HL-60 (cell line): ENCODE results near the gene KRT86.

Experiments used
- DNase-seq, 2 experiments: peaks; one replicate each; pipeline ENCODE4 v3.0.0-alpha.2; 2010 to 2020; ENCODE audit warnings: low read depth in 1 of 2, low spot score in 1 of 2
- H3K27ac ChIP-seq: fragments of 250-450 bp; sonication (Bioruptor Pico); replicated peaks from 2 replicates; pipeline ENCODE4 v1.5.1; 2020; ENCODE audit warnings: mild to moderate bottlenecking, moderate library complexity
- H3K27me3 ChIP-seq: fragments of 250-450 bp; sonication (Bioruptor Pico); 2 replicates; pipeline ENCODE4 v1.5.1; 2021; ENCODE audit warnings: mild to moderate bottlenecking, moderate library complexity; ENCODE audit not compliant: insufficient read depth, poor library complexity, severe bottlenecking
- H3K4me3 ChIP-seq: replicated peaks from 2 replicates; pipeline ENCODE4 v1.5.1; 2011; ENCODE audit warnings: mild to moderate bottlenecking, control low read depth, low read length; ENCODE audit not compliant: insufficient read depth
- GABPA ChIP-seq: IDR thresholded peaks from 2 replicates; pipeline ENCODE4 v1.6.1; 2012; ENCODE audit warnings: low read depth
- POLR2AphosphoS5 ChIP-seq: IDR thresholded peaks from 2 replicates; pipeline ENCODE4 v1.6.1; 2012; ENCODE audit warnings: low read depth
- SPI1 ChIP-seq: IDR thresholded peaks from 2 replicates; pipeline ENCODE4 v1.6.1; 2012; ENCODE audit warnings: low read depth, mild to moderate bottlenecking, borderline replicate concordance
- TF ChIP-seq, protein P1 (sequence below): IDR thresholded peaks from 2 replicates; pipeline ENCODE4 v1.6.1; 2012; ENCODE audit warnings: low read depth; ENCODE audit not compliant: insufficient replicate concordance
- TF ChIP-seq, protein P2 (sequence below): IDR thresholded peaks from one replicate; pipeline ENCODE4 v1.5.1; 2011; ENCODE audit warnings: low read length, control low read depth, inconsistent platforms; ENCODE audit not compliant: insufficient read depth

Gene KRT86

DNA sequence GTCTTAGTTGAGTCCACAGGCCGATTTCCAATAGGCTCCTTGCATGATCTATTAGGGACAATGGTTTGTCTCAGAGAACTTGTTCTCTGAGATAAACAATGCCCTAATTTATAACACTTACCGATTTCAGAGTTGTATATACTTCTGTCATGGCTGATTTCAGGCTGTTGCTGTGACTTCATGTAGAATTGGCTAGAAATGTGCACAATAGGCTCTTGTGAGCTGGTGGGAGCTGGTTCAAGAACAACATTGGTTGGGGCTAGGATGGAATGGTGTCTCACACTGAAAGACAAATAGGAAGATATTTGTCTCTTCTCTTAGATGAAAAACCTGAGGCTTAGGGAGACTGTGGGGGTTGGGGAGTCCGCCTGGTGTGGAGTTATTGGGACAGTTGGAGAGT lies 6.7 kb upstream of the KRT86 start:
- no peak for TF ChIP-seq SPI1
- TF ChIP-seq POLR2AphosphoS5: no peak
- no peak for TF ChIP-seq GABPA
- TF ChIP-seq, protein P1, sequence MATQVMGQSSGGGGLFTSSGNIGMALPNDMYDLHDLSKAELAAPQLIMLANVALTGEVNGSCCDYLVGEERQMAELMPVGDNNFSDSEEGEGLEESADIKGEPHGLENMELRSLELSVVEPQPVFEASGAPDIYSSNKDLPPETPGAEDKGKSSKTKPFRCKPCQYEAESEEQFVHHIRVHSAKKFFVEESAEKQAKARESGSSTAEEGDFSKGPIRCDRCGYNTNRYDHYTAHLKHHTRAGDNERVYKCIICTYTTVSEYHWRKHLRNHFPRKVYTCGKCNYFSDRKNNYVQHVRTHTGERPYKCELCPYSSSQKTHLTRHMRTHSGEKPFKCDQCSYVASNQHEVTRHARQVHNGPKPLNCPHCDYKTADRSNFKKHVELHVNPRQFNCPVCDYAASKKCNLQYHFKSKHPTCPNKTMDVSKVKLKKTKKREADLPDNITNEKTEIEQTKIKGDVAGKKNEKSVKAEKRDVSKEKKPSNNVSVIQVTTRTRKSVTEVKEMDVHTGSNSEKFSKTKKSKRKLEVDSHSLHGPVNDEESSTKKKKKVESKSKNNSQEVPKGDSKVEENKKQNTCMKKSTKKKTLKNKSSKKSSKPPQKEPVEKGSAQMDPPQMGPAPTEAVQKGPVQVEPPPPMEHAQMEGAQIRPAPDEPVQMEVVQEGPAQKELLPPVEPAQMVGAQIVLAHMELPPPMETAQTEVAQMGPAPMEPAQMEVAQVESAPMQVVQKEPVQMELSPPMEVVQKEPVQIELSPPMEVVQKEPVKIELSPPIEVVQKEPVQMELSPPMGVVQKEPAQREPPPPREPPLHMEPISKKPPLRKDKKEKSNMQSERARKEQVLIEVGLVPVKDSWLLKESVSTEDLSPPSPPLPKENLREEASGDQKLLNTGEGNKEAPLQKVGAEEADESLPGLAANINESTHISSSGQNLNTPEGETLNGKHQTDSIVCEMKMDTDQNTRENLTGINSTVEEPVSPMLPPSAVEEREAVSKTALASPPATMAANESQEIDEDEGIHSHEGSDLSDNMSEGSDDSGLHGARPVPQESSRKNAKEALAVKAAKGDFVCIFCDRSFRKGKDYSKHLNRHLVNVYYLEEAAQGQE: no peak
- TF ChIP-seq, protein P2, sequence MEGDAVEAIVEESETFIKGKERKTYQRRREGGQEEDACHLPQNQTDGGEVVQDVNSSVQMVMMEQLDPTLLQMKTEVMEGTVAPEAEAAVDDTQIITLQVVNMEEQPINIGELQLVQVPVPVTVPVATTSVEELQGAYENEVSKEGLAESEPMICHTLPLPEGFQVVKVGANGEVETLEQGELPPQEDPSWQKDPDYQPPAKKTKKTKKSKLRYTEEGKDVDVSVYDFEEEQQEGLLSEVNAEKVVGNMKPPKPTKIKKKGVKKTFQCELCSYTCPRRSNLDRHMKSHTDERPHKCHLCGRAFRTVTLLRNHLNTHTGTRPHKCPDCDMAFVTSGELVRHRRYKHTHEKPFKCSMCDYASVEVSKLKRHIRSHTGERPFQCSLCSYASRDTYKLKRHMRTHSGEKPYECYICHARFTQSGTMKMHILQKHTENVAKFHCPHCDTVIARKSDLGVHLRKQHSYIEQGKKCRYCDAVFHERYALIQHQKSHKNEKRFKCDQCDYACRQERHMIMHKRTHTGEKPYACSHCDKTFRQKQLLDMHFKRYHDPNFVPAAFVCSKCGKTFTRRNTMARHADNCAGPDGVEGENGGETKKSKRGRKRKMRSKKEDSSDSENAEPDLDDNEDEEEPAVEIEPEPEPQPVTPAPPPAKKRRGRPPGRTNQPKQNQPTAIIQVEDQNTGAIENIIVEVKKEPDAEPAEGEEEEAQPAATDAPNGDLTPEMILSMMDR: no peak
- no peak overlapping the region for H3K4me3 ChIP-seq
- no peak for DNase-seq

DNA sequence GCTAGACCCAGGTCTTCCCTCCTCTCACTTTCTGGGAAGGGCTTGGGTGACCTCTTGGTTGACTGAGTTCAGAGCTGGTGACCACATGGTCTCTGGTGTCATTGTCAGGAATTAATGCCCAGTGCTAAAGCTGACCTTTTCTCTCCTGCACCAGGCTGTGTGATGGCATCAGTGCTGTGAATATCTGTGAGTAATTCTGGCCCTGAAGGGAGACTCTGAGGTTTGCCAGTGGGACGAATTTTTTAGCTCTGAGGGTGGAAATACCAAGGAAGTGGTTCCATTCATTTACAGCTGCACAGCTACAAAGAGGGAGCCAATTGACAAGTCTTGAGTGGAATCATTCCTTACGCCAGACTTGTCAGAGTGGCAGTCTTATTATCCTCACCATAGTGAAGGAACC lies 6.2 kb upstream of the KRT86 start:
- TF ChIP-seq, protein P2: no peak
- TF ChIP-seq SPI1 (no peak), POLR2AphosphoS5 (no peak), GABPA (no peak)
- TF ChIP-seq, protein P1: no peak
- DNase-seq: no peak
- no peak overlapping the region for H3K4me3 ChIP-seq
- no peak overlapping the region for H3K27ac ChIP-seq
- H3K27me3 ChIP-seq: peaks cover 2% of the 10 kb centered on the region

More for the DNA sequence above, 6.7 kb upstream of the KRT86 start:
- Histone ChIP-seq H3K27ac (no peak overlapping the region), H3K27me3 (peaks cover 2% of the 10 kb centered on the region)

DNA sequence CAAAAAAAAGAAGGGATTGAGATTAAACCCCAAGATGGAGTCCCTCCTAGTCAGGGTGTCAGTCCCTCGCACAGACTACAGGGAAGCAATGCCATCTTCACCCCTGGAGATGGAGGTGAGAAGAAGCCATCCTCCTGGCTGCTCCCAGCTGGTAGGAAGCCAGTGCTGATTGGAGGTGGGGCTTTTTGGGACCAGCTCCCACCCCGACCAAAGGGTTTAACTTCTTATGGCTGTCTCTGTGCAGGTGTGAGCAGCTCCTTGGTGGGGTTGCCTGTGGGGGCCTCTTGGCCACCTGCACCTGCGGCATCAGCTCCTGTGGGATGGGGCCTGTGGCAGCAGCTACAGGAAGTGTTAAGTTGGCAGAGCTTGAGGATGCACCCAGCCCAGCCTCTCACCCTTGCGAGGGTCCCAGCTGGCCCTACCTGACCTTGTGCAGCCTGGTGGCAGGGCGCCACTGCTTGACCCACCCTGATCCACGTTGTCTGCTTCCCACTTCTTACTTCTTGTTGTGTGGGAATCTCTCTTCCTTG lies 3.8 kb upstream of the KRT86 start:
- no peak for TF ChIP-seq GABPA
- TF ChIP-seq POLR2AphosphoS5: no peak
- TF ChIP-seq, protein P2: no peak
- TF ChIP-seq SPI1: no peak
- TF ChIP-seq, protein P1: no peak
- H3K27me3 ChIP-seq: peaks cover 2% of the 10 kb centered on the region
- H3K27ac ChIP-seq: no peak overlapping the region
- no peak overlapping the region for H3K4me3 ChIP-seq
- no peak for DNase-seq
